NB4 (cell line): ENCODE results near the gene SIRPB1.

ENCODE experiments used
- DNase-seq: peaks from one replicate; pipeline ENCODE4 v3.0.0; 2010; ENCODE audit warnings: low read depth
- H3K4me3 ChIP-seq: one replicate; pipeline ENCODE4 v1.5.1; 2011; ENCODE audit warnings: mild to moderate bottlenecking, low read depth, low read length, moderate library complexity
- MYC ChIP-seq: IDR thresholded peaks from 2 replicates; pipeline ENCODE4 v1.6.1; 2011; ENCODE audit warnings: low read depth, low read length
- POLR2A ChIP-seq: IDR thresholded peaks from 2 replicates; pipeline ENCODE4 v1.6.1; 2011; ENCODE audit warnings: mild to moderate bottlenecking; ENCODE audit not compliant: insufficient read length; ENCODE audit errors: extremely low read depth
- TF ChIP-seq, protein P1 (sequence below): IDR thresholded peaks from 2 replicates; pipeline ENCODE4 v1.6.1; 2011; ENCODE audit warnings: low read depth, low read length
- TF ChIP-seq, protein P2 (sequence below): IDR thresholded peaks from one replicate; pipeline ENCODE4 v1.5.1; 2012; ENCODE audit warnings: low read depth, low read length

SIRPB1 gene

DNA sequence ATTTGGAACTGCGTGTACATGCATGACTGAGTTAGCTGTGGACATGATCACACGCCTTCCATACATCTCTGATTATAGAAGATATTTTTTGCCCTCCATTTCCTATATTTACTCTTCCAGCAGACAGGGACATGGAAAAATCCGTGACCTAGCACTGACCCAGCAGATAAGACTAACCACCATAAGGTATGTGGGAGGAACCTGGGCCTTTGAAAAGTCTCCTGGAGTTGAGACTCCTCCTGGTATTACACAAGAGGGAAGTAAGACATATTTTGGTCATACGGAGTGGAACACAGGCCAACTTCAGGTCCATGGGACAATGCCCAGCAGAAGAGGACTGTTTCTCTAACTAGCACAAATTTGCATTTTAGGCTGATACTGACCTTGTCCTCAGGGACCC, 13.7 kb upstream of the SIRPB1 start:
- DNase-seq: peak; percentile 74
- TF ChIP-seq POLR2A: no peak
- TF ChIP-seq, protein P1, sequence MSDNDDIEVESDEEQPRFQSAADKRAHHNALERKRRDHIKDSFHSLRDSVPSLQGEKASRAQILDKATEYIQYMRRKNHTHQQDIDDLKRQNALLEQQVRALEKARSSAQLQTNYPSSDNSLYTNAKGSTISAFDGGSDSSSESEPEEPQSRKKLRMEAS: 0 out of 2 replicates have a peak, but pooled peaks have one; percentile 29
- TF ChIP-seq MYC: no peak
- TF ChIP-seq, protein P2, sequence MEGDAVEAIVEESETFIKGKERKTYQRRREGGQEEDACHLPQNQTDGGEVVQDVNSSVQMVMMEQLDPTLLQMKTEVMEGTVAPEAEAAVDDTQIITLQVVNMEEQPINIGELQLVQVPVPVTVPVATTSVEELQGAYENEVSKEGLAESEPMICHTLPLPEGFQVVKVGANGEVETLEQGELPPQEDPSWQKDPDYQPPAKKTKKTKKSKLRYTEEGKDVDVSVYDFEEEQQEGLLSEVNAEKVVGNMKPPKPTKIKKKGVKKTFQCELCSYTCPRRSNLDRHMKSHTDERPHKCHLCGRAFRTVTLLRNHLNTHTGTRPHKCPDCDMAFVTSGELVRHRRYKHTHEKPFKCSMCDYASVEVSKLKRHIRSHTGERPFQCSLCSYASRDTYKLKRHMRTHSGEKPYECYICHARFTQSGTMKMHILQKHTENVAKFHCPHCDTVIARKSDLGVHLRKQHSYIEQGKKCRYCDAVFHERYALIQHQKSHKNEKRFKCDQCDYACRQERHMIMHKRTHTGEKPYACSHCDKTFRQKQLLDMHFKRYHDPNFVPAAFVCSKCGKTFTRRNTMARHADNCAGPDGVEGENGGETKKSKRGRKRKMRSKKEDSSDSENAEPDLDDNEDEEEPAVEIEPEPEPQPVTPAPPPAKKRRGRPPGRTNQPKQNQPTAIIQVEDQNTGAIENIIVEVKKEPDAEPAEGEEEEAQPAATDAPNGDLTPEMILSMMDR: no peak
- no peak overlapping the region for H3K4me3 ChIP-seq

DNA sequence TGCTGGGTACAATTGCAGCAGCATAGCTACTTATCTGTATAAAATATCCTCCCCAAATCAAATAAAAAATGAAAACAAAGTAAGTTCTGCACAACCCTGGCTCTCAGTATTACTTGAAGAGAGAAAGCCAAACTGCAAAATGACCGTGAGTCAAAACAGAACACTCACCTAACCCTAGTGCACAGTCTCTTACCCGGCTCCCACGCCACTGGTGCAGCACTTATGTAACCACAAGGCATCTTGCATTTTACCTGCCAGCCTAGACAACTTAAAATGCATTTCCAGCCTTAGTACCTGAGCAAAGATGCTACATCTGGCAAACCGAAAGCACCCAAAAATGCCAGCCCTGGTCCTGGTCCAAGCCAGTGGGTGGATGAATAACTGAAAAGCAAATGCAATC, 12.4 kb upstream of the SIRPB1 start:
- TF ChIP-seq, protein P2: no peak
- TF ChIP-seq, protein P1: no peak
- no peak for TF ChIP-seq MYC
- TF ChIP-seq POLR2A: no peak
- H3K4me3 ChIP-seq: no peak overlapping the region
- no peak for DNase-seq

DNA sequence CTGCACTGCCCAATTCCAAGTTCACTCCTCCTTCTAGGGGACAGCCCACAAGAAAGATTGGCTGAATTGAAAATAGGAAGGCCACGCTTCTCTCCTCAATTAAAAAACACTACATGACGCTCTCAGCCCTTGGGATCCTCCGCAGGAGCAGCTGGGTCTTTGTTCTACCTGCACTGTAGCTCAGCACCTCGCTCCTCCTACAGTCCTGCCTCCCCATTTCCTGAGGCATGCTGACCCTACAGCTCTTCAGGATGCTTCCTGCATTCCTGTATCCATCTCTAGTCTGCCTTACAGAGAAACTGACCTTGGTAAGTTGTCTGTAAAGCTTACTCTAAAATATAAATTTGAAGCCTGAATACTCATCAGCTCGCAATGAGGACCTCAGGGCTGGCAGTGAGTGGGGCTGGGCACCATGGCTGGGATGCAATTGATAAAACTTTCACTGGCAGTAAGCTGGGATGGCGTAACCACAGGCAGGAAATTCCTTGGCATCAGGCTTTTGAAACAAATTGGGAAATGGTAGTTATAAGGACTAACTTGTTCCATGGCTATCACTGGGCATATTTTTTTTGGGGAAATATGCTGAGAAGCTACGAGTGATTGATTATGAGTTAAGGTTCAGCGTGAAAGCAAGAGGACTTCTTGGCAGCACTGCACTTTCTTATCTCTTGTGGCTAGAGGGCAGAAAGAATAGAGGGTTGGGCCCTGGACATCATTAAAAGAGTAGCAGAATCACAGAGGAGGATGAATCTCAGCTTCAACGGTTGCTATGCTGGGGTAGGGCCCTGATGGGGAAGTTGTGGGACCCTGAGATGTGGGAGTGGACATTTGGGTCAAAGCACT, 11.7 kb upstream of the SIRPB1 start:
- peak; percentile 87 for DNase-seq
- no peak overlapping the region for H3K4me3 ChIP-seq
- TF ChIP-seq, protein P2: no peak
- TF ChIP-seq POLR2A (no peak), MYC (no peak)
- TF ChIP-seq, protein P1: no peak

DNA sequence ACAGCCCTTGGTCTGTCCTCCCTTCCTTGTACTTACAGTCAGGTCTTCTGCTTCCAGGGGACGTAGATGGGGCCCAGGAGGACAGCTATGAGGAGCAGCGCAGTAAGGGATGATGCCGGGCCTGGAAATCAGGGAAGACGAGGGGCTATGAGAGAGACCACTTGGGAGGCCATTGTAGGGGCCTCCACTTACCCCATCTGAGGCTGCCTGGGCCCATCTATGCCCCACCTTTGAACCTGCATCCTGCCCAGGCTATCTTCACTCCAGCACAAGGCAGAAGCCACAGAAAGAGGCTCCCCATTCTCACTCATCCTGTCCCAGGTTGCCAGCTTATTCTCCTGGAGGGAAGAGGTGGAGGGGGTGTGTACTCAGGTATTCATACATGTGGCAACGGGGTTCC, 10.4 kb upstream of the SIRPB1 start:
- no peak overlapping the region for H3K4me3 ChIP-seq

DNA sequence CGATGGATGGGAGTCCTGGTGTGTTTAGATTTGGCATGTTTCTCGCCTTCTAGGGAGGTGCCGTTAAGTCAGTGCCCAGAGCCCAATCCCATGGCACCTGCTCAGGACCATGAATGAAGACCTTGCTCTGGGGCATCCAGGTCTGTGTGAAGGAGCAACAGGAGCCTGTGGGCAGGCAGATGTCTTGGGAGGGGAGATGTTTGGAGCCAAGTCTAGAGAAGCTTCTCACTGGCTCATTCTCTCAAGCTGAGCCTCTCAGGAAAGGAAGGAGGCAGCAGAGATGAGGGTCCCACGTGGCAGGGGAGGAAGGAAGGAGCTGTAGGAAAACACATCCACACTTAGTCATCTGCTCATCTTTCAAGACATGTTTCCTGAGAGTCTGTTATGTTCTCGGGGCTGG, 9.5 kb upstream of the SIRPB1 start:
- TF ChIP-seq, protein P1: peak; percentile 14; the same call in 1 of the 2 replicates
- TF ChIP-seq POLR2A: no peak
- DNase-seq: peak; percentile 27
- no peak overlapping the region for H3K4me3 ChIP-seq

More for the DNA sequence above, 10.4 kb upstream of the SIRPB1 start:
- TF ChIP-seq, protein P2: no peak
- TF ChIP-seq POLR2A: no peak
- no peak for TF ChIP-seq MYC
- TF ChIP-seq, protein P1: no peak
- peak; percentile 0 for DNase-seq

DNA sequence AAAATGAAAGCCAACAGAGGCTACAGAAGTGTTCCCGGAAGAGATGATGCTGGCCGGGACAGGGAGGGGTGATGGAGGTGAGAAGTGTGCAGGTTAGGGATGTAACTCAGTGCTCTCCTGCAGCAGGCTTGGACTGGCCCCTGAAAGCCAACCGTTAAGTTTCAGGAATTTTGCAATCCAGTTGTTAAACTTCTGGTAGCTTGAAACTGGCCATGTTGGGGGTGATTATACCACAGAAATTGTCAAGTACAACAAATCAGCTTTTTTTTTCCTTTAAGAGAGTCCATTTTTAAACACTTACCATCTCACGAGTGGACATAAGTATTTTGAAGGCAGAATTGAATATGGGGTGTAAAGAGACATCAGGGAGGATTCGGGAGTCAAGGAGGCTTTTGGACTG, 8.8 kb upstream of the SIRPB1 start:
- H3K4me3 ChIP-seq: no peak overlapping the region
- DNase-seq: peak; percentile 60
- TF ChIP-seq, protein P2: no peak
- TF ChIP-seq POLR2A (no peak), MYC (no peak)
- TF ChIP-seq, protein P1: no peak
